SH-SY5Y (cell line): ENCODE data around the gene PRKAR2A.

Experiments used
- GATA2 ChIP-seq: IDR thresholded peaks from 2 replicates; pipeline ENCODE4 v1.6.1; 2011; ENCODE audit warnings: mild to moderate bottlenecking, low read depth, low read length
- GATA3 ChIP-seq: IDR thresholded peaks from 2 replicates; pipeline ENCODE4 v1.6.1; 2011; ENCODE audit warnings: low read depth, mild to moderate bottlenecking, low read length, moderate library complexity

Gene PRKAR2A

DNA sequence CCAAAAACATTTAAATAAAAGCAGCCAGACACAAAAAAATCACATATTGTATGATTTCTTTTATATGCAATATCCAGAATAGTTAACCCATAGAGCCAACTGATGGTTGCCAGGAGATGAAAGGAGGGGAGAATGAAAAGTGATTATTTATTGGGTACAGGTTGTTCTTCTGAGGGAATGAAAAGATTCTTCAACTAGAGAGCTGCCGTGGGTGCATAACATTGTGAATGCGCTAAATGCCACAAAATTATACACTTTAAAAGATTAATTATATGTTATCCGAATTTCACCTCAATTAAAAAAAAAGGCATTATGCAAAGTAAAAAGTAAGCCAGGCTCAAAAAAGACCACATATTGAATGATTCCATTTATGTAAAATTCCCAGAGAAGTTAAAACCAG lies 36.1 kb downstream of the PRKAR2A start:
- no peak for TF ChIP-seq GATA3

DNA sequence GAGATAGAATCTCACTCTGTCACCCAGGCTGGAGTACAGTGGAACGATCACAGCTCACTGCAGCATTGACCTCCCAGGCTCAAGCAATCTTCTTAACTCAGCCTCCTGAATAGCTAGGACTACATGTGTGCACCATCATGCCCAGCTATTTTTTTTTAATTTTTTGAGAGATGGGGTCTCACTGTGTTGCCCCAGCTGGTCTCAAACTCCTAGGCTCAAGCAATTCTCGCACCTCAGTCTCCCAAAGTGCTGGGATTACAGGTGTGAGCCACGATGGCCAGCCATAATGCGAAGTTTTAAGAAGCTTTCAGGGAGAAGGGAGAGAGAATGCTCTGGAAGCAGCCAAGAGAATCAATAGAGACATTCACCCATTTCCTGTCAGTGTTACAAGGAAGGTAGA lies 42.7 kb downstream of the PRKAR2A start:
- TF ChIP-seq GATA3 (no peak), GATA2 (no peak)

DNA sequence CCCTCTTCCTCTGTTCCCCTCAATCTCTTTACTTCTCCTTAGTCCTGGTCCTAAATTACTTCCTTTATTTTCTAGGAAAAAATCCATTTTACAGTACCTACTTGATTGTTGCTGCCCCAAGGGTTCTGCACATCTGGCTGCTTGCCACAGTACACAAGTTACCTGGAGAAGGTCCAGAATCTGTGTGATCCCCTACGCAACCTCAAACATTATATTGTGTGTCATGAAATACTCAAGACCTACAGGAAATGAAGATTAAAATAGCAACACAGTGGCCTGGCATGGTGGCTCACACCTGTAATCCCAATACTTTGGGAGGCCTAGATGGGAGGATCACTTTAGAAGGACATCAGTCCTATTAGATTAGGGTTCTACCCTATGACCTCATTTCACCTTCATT lies 48.7 kb downstream of the PRKAR2A start:
- no peak for TF ChIP-seq GATA3
- no peak for TF ChIP-seq GATA2

DNA sequence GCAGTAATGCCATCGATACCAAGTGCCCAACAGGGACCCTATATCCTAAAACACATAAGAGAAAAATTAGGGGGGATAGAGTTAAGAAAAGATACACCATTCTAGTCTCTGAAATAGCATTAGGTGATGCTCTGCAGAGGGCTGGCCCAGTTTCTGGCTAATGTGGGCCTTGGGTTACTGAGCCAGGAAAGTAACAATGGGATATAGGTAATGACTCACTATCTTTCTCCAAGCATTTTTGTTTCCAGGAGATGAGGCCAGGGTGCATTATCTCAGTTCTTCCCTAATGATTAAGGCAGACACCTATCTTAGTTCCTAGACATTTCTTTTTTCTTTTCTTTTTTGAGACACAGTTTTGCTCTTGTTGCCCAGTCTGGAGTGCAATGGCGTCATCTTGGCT lies 50.0 kb downstream of the PRKAR2A start:
- TF ChIP-seq GATA3, result no peak
- no peak for TF ChIP-seq GATA2

DNA sequence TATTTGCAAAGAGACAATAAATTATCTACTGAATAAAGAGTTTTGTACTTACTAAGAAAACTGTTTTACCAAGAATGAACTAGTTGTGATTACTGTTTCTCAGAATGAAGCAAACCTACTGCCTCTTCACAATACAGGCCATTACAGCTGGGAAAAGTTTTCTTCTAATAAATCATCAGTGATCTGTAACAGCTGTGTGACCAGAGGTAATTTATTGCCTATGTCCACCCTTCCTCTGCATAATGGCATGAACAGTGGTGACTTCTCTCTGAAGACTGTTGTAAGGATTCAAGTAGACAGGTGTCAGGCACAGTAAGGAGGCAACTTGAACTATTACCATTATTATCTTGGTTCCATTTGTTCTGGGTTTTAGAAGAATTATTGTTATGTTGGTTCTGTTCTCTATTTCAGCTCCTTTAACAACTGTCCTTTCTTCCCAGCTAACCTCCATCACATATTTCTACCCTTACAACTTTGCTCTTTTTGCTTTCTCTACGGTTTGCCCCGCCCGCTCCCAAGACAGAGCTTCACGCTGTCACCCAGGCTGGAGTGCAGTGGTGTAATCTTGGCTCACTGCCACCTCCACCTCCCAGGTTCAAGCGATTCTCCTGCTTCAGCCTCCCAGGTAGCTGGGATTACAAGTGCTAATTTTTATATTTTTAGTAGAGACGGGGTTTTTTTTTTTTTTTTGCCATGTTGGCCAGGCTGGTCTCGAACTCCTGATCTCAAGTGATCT lies 51.5 kb downstream of the PRKAR2A start:
- TF ChIP-seq GATA3, result no peak
- TF ChIP-seq GATA2, result no peak

DNA sequence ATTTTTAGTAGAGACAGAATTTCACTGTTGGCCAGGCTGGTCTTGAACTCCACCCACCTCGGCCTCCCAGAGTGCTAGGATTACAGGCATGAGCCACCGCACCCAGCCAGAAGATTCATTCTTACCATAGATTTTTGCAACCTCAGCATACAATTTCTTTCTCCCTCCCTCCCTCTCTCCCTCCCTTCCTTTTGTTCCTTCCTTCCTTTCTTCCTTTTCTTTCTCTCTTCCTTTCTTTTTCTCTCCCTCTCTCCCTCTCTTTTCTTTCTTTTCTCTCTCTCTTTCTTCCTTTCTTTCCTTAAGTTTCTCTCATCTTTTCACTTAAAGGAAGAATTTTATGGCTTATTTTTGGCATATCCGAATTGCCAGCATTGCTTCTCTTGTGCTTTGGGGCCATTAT lies 58.0 kb downstream of the PRKAR2A start:
- TF ChIP-seq GATA2 (no peak), GATA3 (no peak)

DNA sequence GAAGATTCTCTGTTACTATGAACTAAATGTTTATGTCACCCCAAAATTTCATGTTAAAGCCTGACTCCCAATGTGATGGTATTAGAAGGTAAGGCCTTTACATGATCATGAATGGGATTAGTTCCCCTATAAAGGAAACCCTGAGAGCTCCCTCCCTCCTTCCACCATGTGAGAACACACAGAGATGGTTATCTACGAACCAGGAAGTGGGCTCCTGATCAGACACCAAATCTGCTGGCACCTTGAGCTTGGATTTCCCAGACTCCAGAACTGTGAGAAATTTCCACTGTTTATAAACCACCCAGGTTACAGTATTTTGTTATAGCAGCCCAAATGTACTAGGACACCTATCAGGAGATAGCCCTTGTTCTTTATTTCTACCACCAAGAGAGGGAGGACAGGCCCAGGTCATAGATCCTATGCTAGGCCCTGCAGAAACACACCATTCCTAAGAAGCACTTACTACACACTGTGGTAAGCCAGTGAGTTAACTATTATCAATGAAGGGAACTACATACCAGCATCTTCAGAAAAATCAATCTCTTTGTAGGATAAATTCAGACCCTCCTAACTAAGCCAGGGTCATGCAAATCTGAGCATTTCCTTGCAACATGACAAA lies 59.0 kb downstream of the PRKAR2A start:
- TF ChIP-seq GATA3 (no peak), GATA2 (peak; percentile 45; the same call in 1 of the 2 replicates)

DNA sequence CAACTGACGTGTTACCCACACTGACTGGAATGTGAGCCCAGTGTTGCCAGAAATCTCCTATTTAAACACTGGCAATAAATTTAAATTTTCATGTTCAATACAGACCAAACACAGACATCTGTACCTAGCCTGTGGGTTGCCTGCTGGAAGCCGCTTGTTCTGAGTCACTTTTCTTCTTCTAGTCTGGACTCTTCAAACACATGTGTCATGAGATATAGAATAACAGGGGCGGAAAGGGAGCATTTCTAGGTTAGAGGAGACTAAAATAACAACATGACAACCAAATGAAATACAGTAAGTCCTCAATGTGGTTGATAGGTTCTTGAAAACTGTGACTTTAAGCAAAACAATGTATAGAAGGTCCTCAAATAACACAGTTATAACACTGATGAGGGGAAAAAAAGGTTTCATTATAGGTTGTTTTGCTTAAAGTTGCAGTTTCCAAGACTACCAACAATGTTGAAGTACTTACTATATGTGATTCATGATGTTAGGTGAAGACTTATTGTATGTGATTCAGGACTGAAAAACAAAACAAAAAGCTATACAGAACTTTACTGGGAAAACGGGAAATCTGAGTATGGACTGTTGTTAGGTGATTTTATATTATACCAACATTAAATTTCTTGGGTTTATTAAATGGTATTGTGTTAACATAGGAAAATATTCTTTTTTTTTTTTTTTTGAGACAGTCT lies 63.1 kb downstream of the PRKAR2A start:
- TF ChIP-seq GATA3, result no peak
- TF ChIP-seq GATA2, result no peak

DNA sequence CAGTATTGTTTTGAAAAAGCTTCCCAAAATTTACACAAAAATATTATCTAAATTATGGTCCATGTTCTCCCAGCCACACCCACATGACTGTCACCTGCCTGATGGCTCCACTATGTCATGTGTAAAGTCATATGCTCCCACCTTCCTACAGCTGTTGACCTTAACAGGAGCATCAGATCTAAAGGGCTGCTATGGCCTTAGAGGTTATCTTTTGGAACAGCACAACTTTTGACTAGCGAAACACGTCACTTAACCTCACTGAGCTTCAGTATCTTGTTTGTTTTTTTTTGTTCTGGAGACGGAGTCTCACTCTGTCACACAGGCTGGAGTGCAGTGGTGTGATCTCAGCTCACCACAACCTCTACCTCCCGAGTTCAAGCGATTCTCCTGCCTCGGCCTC lies 64.4 kb downstream of the PRKAR2A start:
- TF ChIP-seq GATA2 (no peak), GATA3 (no peak)

DNA sequence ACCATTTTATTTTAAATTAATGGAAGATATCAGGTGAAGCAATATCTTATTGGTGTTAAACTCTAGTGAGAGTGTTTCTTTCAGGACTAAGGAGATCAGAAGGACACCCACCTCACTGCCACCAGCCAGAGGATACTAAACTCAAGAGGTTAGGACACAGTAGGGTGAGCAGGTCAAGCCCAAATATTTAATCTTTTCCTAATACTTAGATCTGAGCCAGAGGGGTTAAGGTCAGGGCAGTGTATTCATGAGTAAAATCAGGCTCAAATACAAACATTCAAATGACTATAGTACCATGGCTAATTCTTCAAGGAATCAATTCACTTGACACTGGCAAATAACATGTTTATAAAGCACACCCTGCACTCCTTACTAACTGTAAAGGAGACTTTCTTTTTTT lies 65.6 kb downstream of the PRKAR2A start:
- TF ChIP-seq GATA3, result no peak
- no peak for TF ChIP-seq GATA2

DNA sequence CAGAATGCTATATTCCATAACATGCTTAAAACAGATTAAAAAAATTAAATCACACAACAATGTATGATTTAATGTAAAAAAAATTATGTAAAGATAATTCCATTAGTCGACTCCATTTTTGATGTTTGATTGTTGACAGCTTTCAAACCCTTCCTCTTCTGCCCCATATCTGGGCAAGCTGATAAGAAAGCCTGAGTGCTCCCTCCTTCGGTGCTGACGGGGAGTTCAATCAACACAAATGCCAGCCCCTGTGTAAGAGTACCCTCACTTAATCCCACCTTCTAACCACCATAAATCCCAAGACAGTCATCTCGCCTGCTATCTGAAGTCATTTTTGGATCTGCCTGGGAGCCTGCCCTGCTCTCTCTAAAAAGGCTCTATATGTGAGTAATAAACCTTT lies 70.8 kb downstream of the PRKAR2A start:
- TF ChIP-seq GATA2 (no peak), GATA3 (no peak)

DNA sequence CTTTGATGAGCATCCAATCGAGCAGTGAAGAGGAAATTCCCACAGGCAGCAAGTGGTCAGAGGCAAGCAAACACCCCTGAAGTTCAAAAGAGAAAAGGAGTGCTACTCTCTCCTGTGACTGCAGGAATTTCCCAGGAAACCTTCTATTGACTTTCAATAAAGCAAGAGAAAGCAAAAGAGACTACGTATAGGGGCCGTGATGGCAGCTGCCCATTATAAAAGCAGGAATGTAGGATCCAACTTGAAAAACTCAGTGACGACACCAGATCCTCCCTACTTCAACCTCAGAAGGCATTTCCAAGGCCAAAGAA lies 77.5 kb downstream of the PRKAR2A start:
- TF ChIP-seq GATA3, result no peak
- TF ChIP-seq GATA2, result no peak

DNA sequence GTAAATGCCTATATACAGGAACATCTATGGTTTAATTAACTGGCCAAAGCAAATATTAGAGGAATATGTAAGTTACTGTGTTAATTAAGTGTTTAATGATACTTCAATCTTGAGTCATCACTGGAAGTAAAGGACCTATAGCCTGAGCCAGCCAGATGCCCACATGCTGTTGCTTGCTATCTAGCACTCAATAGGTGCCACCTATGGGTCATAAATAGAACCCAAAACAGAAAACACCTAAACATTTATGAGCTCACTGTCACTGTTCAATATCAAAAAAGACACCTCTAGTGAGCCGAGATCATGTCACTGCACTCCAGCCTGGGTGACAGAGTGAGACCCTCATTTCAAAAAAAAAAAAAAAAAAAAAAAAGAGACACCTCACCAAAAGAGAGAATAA lies 82.3 kb downstream of the PRKAR2A start:
- no peak for TF ChIP-seq GATA2
- TF ChIP-seq GATA3, result no peak

DNA sequence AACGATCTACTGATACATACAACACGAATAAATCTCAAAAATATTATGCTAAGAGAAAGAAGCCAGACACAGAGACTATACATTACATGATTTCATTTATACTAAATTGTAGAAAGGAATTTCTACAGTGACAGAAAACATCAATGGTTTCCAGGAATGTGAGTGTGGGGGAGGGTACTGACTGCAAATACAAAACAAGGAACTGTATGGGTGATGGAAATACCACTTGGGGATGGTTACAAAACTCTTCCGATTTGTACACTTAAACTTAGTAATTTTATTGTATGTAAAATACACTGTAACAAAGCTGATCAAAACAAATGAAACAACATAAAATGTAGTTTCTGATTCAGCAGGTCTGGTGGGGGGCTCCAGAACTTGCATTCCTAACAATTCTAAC lies 84.9 kb downstream of the PRKAR2A start:
- no peak for TF ChIP-seq GATA2
- TF ChIP-seq GATA3, result no peak

DNA sequence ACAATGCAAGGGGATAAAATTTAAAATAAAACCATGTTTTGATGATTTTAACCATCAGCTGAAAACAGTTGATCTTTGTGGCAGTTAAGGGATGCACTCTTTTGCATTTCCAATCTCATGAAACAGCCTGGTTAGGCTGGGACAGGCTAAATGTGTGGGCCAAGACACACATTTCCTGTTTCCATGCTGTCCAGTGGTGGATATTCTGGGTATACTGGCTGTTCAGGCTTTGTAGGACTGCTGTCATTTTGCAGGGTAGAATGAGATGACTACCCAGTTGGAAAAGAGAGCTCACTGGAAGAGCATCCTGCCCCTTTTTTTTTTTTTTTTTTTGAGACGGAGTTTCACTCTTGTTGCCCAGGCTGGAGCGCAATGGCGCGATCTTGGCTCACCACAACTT lies 88.6 kb downstream of the PRKAR2A start:
- TF ChIP-seq GATA2 (no peak), GATA3 (no peak)
